Measurements from ENCODE around the gene CDK12.

CDK12 gene

DNA sequence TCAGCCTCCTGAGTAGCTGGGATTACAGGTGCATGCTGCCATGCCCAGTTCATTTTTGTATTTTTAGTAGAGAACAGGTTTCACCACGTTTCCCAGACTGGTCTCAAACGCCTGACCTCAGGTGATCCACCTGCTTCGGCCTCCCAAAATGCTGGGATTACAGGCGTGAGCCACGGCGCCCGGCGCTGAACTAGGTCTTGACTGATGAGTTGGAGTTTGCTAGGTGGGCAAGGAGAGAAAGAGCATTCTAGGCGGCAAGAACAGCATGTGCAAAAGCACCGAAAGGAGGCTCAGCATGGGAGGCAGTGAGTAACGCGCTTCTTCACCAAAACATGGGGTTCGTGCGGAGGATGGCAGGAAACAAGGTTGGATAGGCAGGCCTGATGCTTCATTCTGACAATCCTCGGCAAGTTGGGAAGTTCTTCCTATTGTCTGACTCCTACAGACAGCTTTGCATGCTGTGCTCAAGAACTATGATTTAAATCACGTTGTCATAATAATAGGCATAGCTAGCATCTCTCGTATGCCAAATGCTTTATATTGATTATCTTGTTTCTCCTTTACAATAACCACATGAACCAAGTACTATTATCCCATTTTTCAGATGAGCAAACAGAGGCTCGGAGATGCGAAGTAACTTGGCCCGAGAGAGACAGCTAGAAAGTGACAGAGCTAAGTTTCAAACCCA lies 119.9 kb downstream of the CDK12 start:
- DNase-seq (ENCODE audit: low spot score) (no peak), FAIRE-seq (no peak)

DNA sequence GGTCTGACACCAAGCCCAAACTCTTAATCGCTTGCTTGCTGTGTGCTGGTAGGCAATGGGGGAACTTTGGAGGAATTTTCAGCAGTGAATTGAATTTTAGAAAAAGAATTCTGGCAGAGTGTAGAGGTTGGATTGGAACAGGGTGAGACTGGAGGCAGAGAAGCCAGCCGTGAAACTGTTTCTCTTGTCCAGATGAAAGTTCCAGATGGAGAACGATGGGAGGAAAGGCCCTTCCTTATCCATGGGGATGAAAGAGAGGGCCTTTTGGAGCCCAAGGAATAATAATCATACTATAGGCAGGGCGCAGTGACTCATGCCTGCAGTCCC lies 120.4 kb downstream of the CDK12 start:
- DNase-seq (ENCODE audit: low spot score) (no peak), FAIRE-seq (no peak)

DNA sequence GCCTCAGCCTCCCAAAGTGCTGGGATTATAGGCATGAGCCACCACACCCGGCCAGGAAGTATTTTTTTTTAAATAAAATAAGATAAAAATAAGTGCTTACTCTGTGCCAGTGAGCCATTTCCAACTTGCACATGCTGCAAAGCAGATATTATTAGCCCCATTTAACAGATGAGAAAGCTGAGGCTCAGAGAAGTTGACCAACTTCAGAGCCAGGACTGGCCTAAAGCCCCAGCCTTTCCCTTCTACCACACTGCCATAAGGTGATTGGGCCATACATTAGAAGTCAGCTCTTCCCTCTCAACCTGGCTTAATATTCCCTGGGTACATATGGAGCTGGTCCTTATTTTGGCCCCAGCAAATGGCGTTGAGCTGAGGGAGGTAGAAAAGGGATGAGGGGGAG lies 121.4 kb downstream of the CDK12 start:
- FAIRE-seq (no peak), DNase-seq (ENCODE audit: low spot score) (no peak)

Data from RCC 7860 (cell line).